ENCODE results near the gene NEFH.
"Not testable (repeated sequence)": the region's sequence is repeated elsewhere in the genome, so short reads cannot be mapped to it uniquely, and the experiment has no call there.

The NEFH gene

GRCh38 chr22:29434288-29434687 lies 45.7 kb upstream of the NEFH start:
- Histone ChIP-seq H2AK5ac (ENCODE audit: low read depth, low read length) (no peak overlapping the region), H2BK120ac (ENCODE audit: low read depth, low read length) (no peak overlapping the region), H3K9me3 (replicated peaks in 1 of 2; ENCODE audit: control insufficient read depth in 2 of 2, insufficient read depth in 1 of 2, low read depth in 1 of 2, low read length in 2 of 2) (no peaks in the 10 kb centered on the region), H3K23ac (ENCODE audit: low read depth, low read length, poor library complexity) (no peak overlapping the region), H3K9ac (ENCODE audit: low read depth, low read length, poor library complexity) (no peak overlapping the region), H3K18ac (ENCODE audit: low read length) (no peak overlapping the region), H2BK12ac (ENCODE audit: low read length) (no peak overlapping the region), H3K4me3 (ENCODE audit: low read length in 2 of 2) (no peak overlapping the region), H4K91ac (ENCODE audit: low read depth, low read length, poor library complexity) (no peak overlapping the region), H2BK5ac (ENCODE audit: low read length) (no peak overlapping the region), H2AFZ (ENCODE audit: low read length) (no peak overlapping the region), H3K4me1 (ENCODE audit: control insufficient read depth in 2 of 2, insufficient read depth in 1 of 2, low read depth in 1 of 2, low read length in 2 of 2) (peaks cover 0 to 2% of the 10 kb centered on the region in 2 donors), H3K36me3 (replicated peaks in 1 of 2; ENCODE audit: control insufficient read depth in 2 of 2, insufficient read depth in 2 of 2, low read length in 2 of 2) (no peaks in the 10 kb centered on the region), H2BK15ac (ENCODE audit: low read length) (no peak overlapping the region), H3K4ac (ENCODE audit: low read length) (no peak overlapping the region), H3K4me2 (ENCODE audit: insufficient read depth, low read length, poor library complexity, severe bottlenecking) (no peak overlapping the region), H3K79me1 (ENCODE audit: low read depth, low read length) (no peaks in the 10 kb centered on the region), H4K8ac (ENCODE audit: low read depth, low read length) (no peak overlapping the region), H3K27me3 (ENCODE audit: control insufficient read depth in 3 of 3, insufficient read depth in 3 of 3, low read depth in 1 of 3, low read length in 3 of 3) (peaks cover 0 to 17% (median 0%) of the 10 kb centered on the region in 3 experiments), H3K14ac (ENCODE audit: low read length) (no peak overlapping the region), H3K27ac (replicated peaks; ENCODE audit: low read length) (no peak overlapping the region)
- no peak for DNase-seq (ENCODE audit: low spot score)
- no CpG with 5 or more reads among the region's 7 CpGs for WGBS, 2 donors (ENCODE audit: extremely low coverage in 2 of 2, insufficient read length in 2 of 2, insufficient replicate concordance in 1 of 2)

- H3K36me3 ChIP-seq (replicated peaks in 1 of 2; ENCODE audit: control insufficient read depth in 2 of 2, insufficient read depth in 2 of 2, low read length in 2 of 2) = no peaks in the 10 kb centered on the region
- no peak overlapping the region for H2AK5ac ChIP-seq (ENCODE audit: low read depth, low read length)
- H2BK12ac ChIP-seq (ENCODE audit: low read length) = no peak overlapping the region
- H3K27me3 ChIP-seq (ENCODE audit: control insufficient read depth in 3 of 3, insufficient read depth in 3 of 3, low read depth in 1 of 3, low read length in 3 of 3) = peaks cover 0 to 12% (median 0%) of the 10 kb centered on the region in 3 experiments
- no peak overlapping the region for H2BK15ac ChIP-seq (ENCODE audit: low read length)
- no peak overlapping the region for H3K14ac ChIP-seq (ENCODE audit: low read length)
- H4K8ac ChIP-seq (ENCODE audit: low read depth, low read length) = no peak overlapping the region
- no peak overlapping the region for H3K23ac ChIP-seq (ENCODE audit: low read depth, low read length, poor library complexity)
- H2BK5ac ChIP-seq (ENCODE audit: low read length) = no peak overlapping the region
- DNase-seq (ENCODE audit: low spot score) = no peak
- no peak overlapping the region for H3K9ac ChIP-seq (ENCODE audit: low read depth, low read length, poor library complexity)
- H3K4me3 ChIP-seq (ENCODE audit: low read length in 2 of 2) = no peak overlapping the region
- no peaks in the 10 kb centered on the region for H3K9me3 ChIP-seq (replicated peaks in 1 of 2; ENCODE audit: control insufficient read depth in 2 of 2, insufficient read depth in 1 of 2, low read depth in 1 of 2, low read length in 2 of 2)
- no peak overlapping the region for H2BK120ac ChIP-seq (ENCODE audit: low read depth, low read length)
- H2AFZ ChIP-seq (ENCODE audit: low read length) = no peak overlapping the region
- H3K4me1 ChIP-seq (ENCODE audit: control insufficient read depth in 2 of 2, insufficient read depth in 1 of 2, low read depth in 1 of 2, low read length in 2 of 2) = peaks cover 0 to 2% of the 10 kb centered on the region in 2 donors
- no peak overlapping the region for H4K91ac ChIP-seq (ENCODE audit: low read depth, low read length, poor library complexity)
- no peaks in the 10 kb centered on the region for H3K79me1 ChIP-seq (ENCODE audit: low read depth, low read length)
- no peak overlapping the region for H3K4me2 ChIP-seq (ENCODE audit: insufficient read depth, low read length, poor library complexity, severe bottlenecking)
- H3K18ac ChIP-seq (ENCODE audit: low read length) = no peak overlapping the region
- no peak overlapping the region for H3K4ac ChIP-seq (ENCODE audit: low read length)
- no CpG with 5 or more reads among the region's 5 CpGs for WGBS, 2 donors (ENCODE audit: extremely low coverage in 2 of 2, insufficient read length in 2 of 2, insufficient replicate concordance in 1 of 2)
- no peak overlapping the region for H3K27ac ChIP-seq (replicated peaks; ENCODE audit: low read length)
Measured at GRCh38 chr22:29435236-29436136, 44.5 kb upstream of the NEFH start.

- H4K91ac ChIP-seq (ENCODE audit: low read depth, low read length, poor library complexity); H3K9ac ChIP-seq (ENCODE audit: low read depth, low read length, poor library complexity); H2BK15ac ChIP-seq (ENCODE audit: low read length); H3K79me1 ChIP-seq (ENCODE audit: low read depth, low read length); H2BK120ac ChIP-seq (ENCODE audit: low read depth, low read length); H3K18ac ChIP-seq (ENCODE audit: low read length); H3K9me3 ChIP-seq (replicated peaks in 1 of 2; ENCODE audit: control insufficient read depth in 2 of 2, insufficient read depth in 1 of 2, low read depth in 1 of 2, low read length in 2 of 2); H2BK12ac ChIP-seq (ENCODE audit: low read length); H3K27me3 ChIP-seq (ENCODE audit: control insufficient read depth in 3 of 3, insufficient read depth in 3 of 3, low read depth in 1 of 3, low read length in 3 of 3); H3K14ac ChIP-seq (ENCODE audit: low read length); H2AK5ac ChIP-seq (ENCODE audit: low read depth, low read length); H2AFZ ChIP-seq (ENCODE audit: low read length); H3K4me2 ChIP-seq (ENCODE audit: insufficient read depth, low read length, poor library complexity, severe bottlenecking); H3K4me1 ChIP-seq (ENCODE audit: control insufficient read depth in 2 of 2, insufficient read depth in 1 of 2, low read depth in 1 of 2, low read length in 2 of 2); H4K8ac ChIP-seq (ENCODE audit: low read depth, low read length); H3K4me3 ChIP-seq (ENCODE audit: low read length in 2 of 2); H3K23ac ChIP-seq (ENCODE audit: low read depth, low read length, poor library complexity); DNase-seq (ENCODE audit: low spot score); H3K4ac ChIP-seq (ENCODE audit: low read length); H3K27ac ChIP-seq (replicated peaks; ENCODE audit: low read length); H2BK5ac ChIP-seq (ENCODE audit: low read length); H3K36me3 ChIP-seq (replicated peaks in 1 of 2; ENCODE audit: control insufficient read depth in 2 of 2, insufficient read depth in 2 of 2, low read length in 2 of 2): not testable (repeated sequence)
- no CpG with 5 or more reads among the region's 10 CpGs for WGBS, 2 donors (ENCODE audit: extremely low coverage in 2 of 2, insufficient read length in 2 of 2, insufficient replicate concordance in 1 of 2)
Measured at GRCh38 chr22:29438283-29438682, 41.7 kb upstream of the NEFH start, which contains the start of gene RFPL1. TSS of gene RFPL1 (plus strand) at chr22:29438583.

- H3K27ac ChIP-seq (replicated peaks; ENCODE audit: low read length) = no peak overlapping the region
- no peak for DNase-seq (ENCODE audit: low spot score)
Measured at GRCh38 chr22:29442976-29443375, 37.0 kb upstream of the NEFH start.

More at GRCh38 chr22:29442976-29443375, 37.0 kb upstream of the NEFH start:
- Histone ChIP-seq H3K4me2 (ENCODE audit: insufficient read depth, low read length, poor library complexity, severe bottlenecking) (no peak overlapping the region), H3K79me1 (ENCODE audit: low read depth, low read length) (no peaks in the 10 kb centered on the region), H3K27me3 (ENCODE audit: control insufficient read depth in 3 of 3, insufficient read depth in 3 of 3, low read depth in 1 of 3, low read length in 3 of 3) (no peaks in the 10 kb centered on the region), H2BK5ac (ENCODE audit: low read length) (no peak overlapping the region), H3K4ac (ENCODE audit: low read length) (no peak overlapping the region), H4K8ac (ENCODE audit: low read depth, low read length) (no peak overlapping the region), H3K18ac (ENCODE audit: low read length) (no peak overlapping the region), H2AK5ac (ENCODE audit: low read depth, low read length) (no peak overlapping the region), H2AFZ (ENCODE audit: low read length) (no peak overlapping the region), H3K23ac (ENCODE audit: low read depth, low read length, poor library complexity) (no peak overlapping the region), H3K9me3 (replicated peaks in 1 of 2; ENCODE audit: control insufficient read depth in 2 of 2, insufficient read depth in 1 of 2, low read depth in 1 of 2, low read length in 2 of 2) (no peaks in the 10 kb centered on the region), H4K91ac (ENCODE audit: low read depth, low read length, poor library complexity) (no peak overlapping the region), H2BK12ac (ENCODE audit: low read length) (no peak overlapping the region), H3K4me3 (ENCODE audit: low read length in 2 of 2) (no peak overlapping the region), H3K9ac (ENCODE audit: low read depth, low read length, poor library complexity) (no peak overlapping the region), H2BK15ac (ENCODE audit: low read length) (no peak overlapping the region), H2BK120ac (ENCODE audit: low read depth, low read length) (no peak overlapping the region), H3K4me1 (ENCODE audit: control insufficient read depth in 2 of 2, insufficient read depth in 1 of 2, low read depth in 1 of 2, low read length in 2 of 2) (peaks cover 0 to 1% of the 10 kb centered on the region in 2 donors), H3K14ac (ENCODE audit: low read length) (no peak overlapping the region), H3K36me3 (replicated peaks in 1 of 2; ENCODE audit: control insufficient read depth in 2 of 2, insufficient read depth in 2 of 2, low read length in 2 of 2) (no peaks in the 10 kb centered on the region)
- WGBS, 2 donors (ENCODE audit: extremely low coverage in 2 of 2, insufficient read length in 2 of 2, insufficient replicate concordance in 1 of 2) = no CpG with 5 or more reads among the region's 1 CpG
